WTC11 (cell line): ENCODE data around the gene NEDD8. TPM values are rescaled to one million over a fixed set of nuclear protein-coding genes. Genes with fewer than 3 reads are reported as not detected.
A peak's percentile ranks its signal among the peaks of the same experiment; 100 is the strongest.

Experiments used
- ATAC-seq: fragments of 200-7000 bp; cut with Tn5 transposase; 2 replicates; pipeline ENCODE4 v1.10.0; 2021; ENCODE audit warnings: mild to moderate bottlenecking, moderate library complexity
- CTCF ChIA-PET: fragments of 300-600 bp; sonication (Branson Sonifier 250); formaldehyde crosslinking; loops from one replicate; lab custom pipeline; 2021; ENCODE audit warnings: antibody characterized with exemption; lab: Charles Lee
- POLR2A ChIA-PET: fragments of 350-600 bp; sonication (Branson Sonifier 250); formaldehyde crosslinking; loops from one replicate; lab custom pipeline; 2021; ENCODE audit warnings: antibody characterized with exemption; lab: Charles Lee
- DNase-seq: peaks from one replicate; pipeline ENCODE4 v3.0.0; 2021; ENCODE audit warnings: low spot score
- H3K27ac Mint-ChIP-seq: 2 replicates; pipeline ENCODE4 v1.8.0; 2021; ENCODE audit warnings: mixed read lengths
- H3K27me3 Mint-ChIP-seq: 2 replicates; pipeline ENCODE4 v1.8.0; 2021; ENCODE audit warnings: low read depth, mild to moderate bottlenecking, moderate library complexity, mixed read lengths
- H3K36me3 Mint-ChIP-seq: 2 replicates; pipeline ENCODE4 v1.8.0; 2021; ENCODE audit warnings: mixed read lengths
- H3K4me1 Mint-ChIP-seq: 2 replicates; pipeline ENCODE4 v1.8.0; 2022; ENCODE audit warnings: mixed read lengths
- H3K4me3 Mint-ChIP-seq: 2 replicates; pipeline ENCODE4 v1.8.0; 2021; ENCODE audit warnings: mild to moderate bottlenecking, moderate library complexity, mixed read lengths
- H3K9me3 Mint-ChIP-seq: 2 replicates; pipeline ENCODE4 v1.8.0; 2021; ENCODE audit warnings: mixed read lengths
- AR ChIP-seq: fragments of 250-450 bp; sonication (Bioruptor Pico); IDR thresholded peaks from 2 replicates; pipeline ENCODE4 v1.9.0; 2021; ENCODE audit warnings: mild to moderate bottlenecking
- ATF2 ChIP-seq: sonication (generic); formaldehyde crosslinking; IDR thresholded peaks from 2 replicates; pipeline ENCODE4 v1.8.1; 2022; ENCODE audit warnings: low read depth, missing genetic modification reagents, borderline replicate concordance
- CREB1 ChIP-seq: sonication (generic); formaldehyde crosslinking; IDR thresholded peaks from 2 replicates; pipeline ENCODE4 v1.8.0; 2023; ENCODE audit warnings: mild to moderate bottlenecking, missing genetic modification reagents
- CREM ChIP-seq: sonication (generic); formaldehyde crosslinking; IDR thresholded peaks from 2 replicates; pipeline ENCODE4 v1.8.1; 2022; ENCODE audit warnings: mild to moderate bottlenecking, missing genetic modification reagents, moderate library complexity
- ELF4 ChIP-seq: sonication (generic); formaldehyde crosslinking; IDR thresholded peaks from 2 replicates; pipeline ENCODE4 v1.8.1; 2022; ENCODE audit warnings: low read depth, mild to moderate bottlenecking, moderate library complexity, missing genetic modification reagents
- FOXP4 ChIP-seq: sonication (generic); formaldehyde crosslinking; IDR thresholded peaks from 2 replicates; pipeline ENCODE4 v1.8.0; 2022; ENCODE audit warnings: mild to moderate bottlenecking, missing genetic modification reagents
- GRHL2 ChIP-seq: fragments of 250-450 bp; sonication (Bioruptor Pico); IDR thresholded peaks from 2 replicates; pipeline ENCODE4 v1.8.0; 2022; ENCODE audit warnings: mild to moderate bottlenecking, moderate library complexity; ENCODE audit not compliant: insufficient replicate concordance, severe bottlenecking
- HMGXB4 ChIP-seq: sonication (generic); formaldehyde crosslinking; IDR thresholded peaks from 2 replicates; pipeline ENCODE4 v1.8.1; 2023; ENCODE audit warnings: mild to moderate bottlenecking, moderate library complexity, missing genetic modification reagents
- JAZF1 ChIP-seq: fragments of 250-450 bp; sonication (Bioruptor Pico); IDR thresholded peaks from 2 replicates; pipeline ENCODE4 v1.9.0; 2021; ENCODE audit warnings: moderate library complexity, mild to moderate bottlenecking, inconsistent platforms
- MXD4 ChIP-seq: fragments of 250-450 bp; sonication (Bioruptor Pico); IDR thresholded peaks from 2 replicates; pipeline ENCODE4 v1.8.0; 2021; ENCODE audit warnings: mild to moderate bottlenecking, moderate library complexity, borderline replicate concordance
- NR3C1 ChIP-seq: sonication (generic); formaldehyde crosslinking; conservative IDR thresholded peaks from 2 replicates; pipeline ENCODE4 v1.8.1; 2023; ENCODE audit warnings: low read depth, mild to moderate bottlenecking, missing genetic modification reagents
- SMAD3 ChIP-seq: sonication (generic); formaldehyde crosslinking; IDR thresholded peaks from 2 replicates; pipeline ENCODE4 v1.8.0; 2022; ENCODE audit warnings: missing genetic modification reagents, mild to moderate bottlenecking, borderline replicate concordance
- STAT6 ChIP-seq: sonication (generic); formaldehyde crosslinking; conservative IDR thresholded peaks from 2 replicates; pipeline ENCODE4 v1.8.1; 2023; ENCODE audit warnings: mild to moderate bottlenecking, low read depth, missing genetic modification reagents, moderate library complexity
- TCF7 ChIP-seq: sonication (generic); formaldehyde crosslinking; IDR thresholded peaks from 2 replicates; pipeline ENCODE4 v1.8.0; 2022; ENCODE audit warnings: mild to moderate bottlenecking, low read depth, missing genetic modification reagents, moderate library complexity
- ZNF121 ChIP-seq: sonication (generic); formaldehyde crosslinking; IDR thresholded peaks from 2 replicates; pipeline ENCODE4 v1.8.0; 2023; ENCODE audit warnings: missing genetic modification reagents
- ZNF138 ChIP-seq: sonication (generic); formaldehyde crosslinking; conservative IDR thresholded peaks from 2 replicates; pipeline ENCODE4 v1.8.1; 2022; ENCODE audit warnings: mild to moderate bottlenecking, moderate library complexity, missing genetic modification reagents
- ZNF281 ChIP-seq: sonication (generic); formaldehyde crosslinking; IDR thresholded peaks from 2 replicates; pipeline ENCODE4 v1.8.0; 2023; ENCODE audit warnings: mild to moderate bottlenecking, missing genetic modification reagents
- ZNF317 ChIP-seq: sonication (generic); formaldehyde crosslinking; IDR thresholded peaks from 2 replicates; pipeline ENCODE4 v1.8.1; 2023; ENCODE audit warnings: low read depth, mild to moderate bottlenecking, moderate library complexity, missing genetic modification reagents, borderline replicate concordance
- total RNA-seq: library from RNA; stranded (reverse); gene quantifications from 3 replicates; pipeline ENCODE4 v1.2.3, GENCODE V29; 2021

NEDD8 gene
- total RNA-seq, 1 experiment from 2014 or later, result 233 TPM

- Mint-ChIP-seq H3K4me3 (peak overlapping the region; percentile 94), H3K27ac (0 out of 2 replicates have a peak overlapping the region, but pooled peaks have one; percentile 83), H3K27me3 (no peaks in the 10 kb centered on the region), H3K36me3 (peaks cover 40% of the 10 kb centered on the region), H3K9me3 (peaks cover 18% of the 10 kb centered on the region), H3K4me1 (peaks cover 24% of the 10 kb centered on the region)
- ATAC-seq (no peak), DNase-seq (no peak)
- ChIA-PET POLR2A (interaction anchor here (0.7 to 1.9 kb wide), 3 partner anchors 13 to 99 kb away, joined by 3 to 9 read pairs (median 3); partner anchors contain the start of gene MDP1), CTCF (interaction anchor here (0.7 kb wide), 1 partner anchor 89 kb away, joined by 3 read pairs; no protein-coding TSS in a partner anchor)
- TF ChIP-seq ZNF121 (CRISPR knock-in tag) (no peak), GRHL2 (no peak), ZNF138 (CRISPR knock-in tag) (no peak), ELF4 (CRISPR knock-in tag) (no peak), NR3C1 (CRISPR knock-in tag) (no peak), FOXP4 (CRISPR knock-in tag) (no peak), MXD4 (CRISPR knock-in tag) (no peak), CREB1 (CRISPR knock-in tag) (no peak), ATF2 (no peak), ZNF317 (CRISPR knock-in tag) (no peak), TCF7 (CRISPR knock-in tag) (no peak), ZNF281 (CRISPR knock-in tag) (no peak), SMAD3 (CRISPR knock-in tag) (no peak), AR (no peak), CREM (CRISPR knock-in tag) (no peak), JAZF1 (CRISPR knock-in tag) (no peak), HMGXB4 (CRISPR knock-in tag) (no peak), STAT6 (CRISPR knock-in tag) (no peak)
These were observed 35.1 kb downstream of the NEDD8 start for GRCh38 chr14:24197056-24197450.
